Epithelial cell of proximal tubule (primary cell): ENCODE measurements around the gene TMEM63C. TPM values are rescaled to one million over a fixed set of nuclear protein-coding genes. Genes with fewer than 3 reads are reported as not detected.

Experiments
- DNase-seq: peaks from one replicate; pipeline ENCODE4 v3.0.0-alpha.2; 2011; ENCODE audit warnings: low read depth
- H3K4me3 ChIP-seq: 2 replicates; pipeline ENCODE4 v1.5.1; 2011; ENCODE audit warnings: low read depth, mild to moderate bottlenecking, low read length
- CTCF ChIP-seq: conservative IDR thresholded peaks from 2 replicates; pipeline ENCODE4 v1.5.1; 2012; ENCODE audit warnings: low read depth, mild to moderate bottlenecking, low read length
- total RNA-seq: library from RNA; depleted of rRNA; stranded (reverse); fragments of >200 nt; gene quantifications from 2 replicates; pipeline ENCODE4 v1.2.3, GENCODE V29; 2015

Gene TMEM63C
- total RNA-seq: under 0.01 and 0.35 TPM in 2 replicates

- no peak for DNase-seq
- TF ChIP-seq CTCF: no peak
- peak within 1 kb of the TSS; percentile 59 for H3K4me3 ChIP-seq
These were observed at the start of gene TMEM63C for GRCh38 chr14:77181603-77182437. TMEM63C (plus strand) TSS chr14:77181798; CDS start chr14:77218814, 37,016 bp downstream.

GRCh38 chr14:77131871-77132486 is 49.6 kb upstream of the TMEM63C start:
- no peak for DNase-seq
- H3K4me3 ChIP-seq: no peak overlapping the region
- no peak for TF ChIP-seq CTCF

GRCh38 chr14:77133720-77134338 is 47.8 kb upstream of the TMEM63C start:
- no peak for DNase-seq
- TF ChIP-seq CTCF: no peak
- H3K4me3 ChIP-seq: no peak overlapping the region

GRCh38 chr14:77139022-77139421 is 42.6 kb upstream of the TMEM63C start:
- no peak overlapping the region for H3K4me3 ChIP-seq
- DNase-seq: no peak
- no peak for TF ChIP-seq CTCF

DNA sequence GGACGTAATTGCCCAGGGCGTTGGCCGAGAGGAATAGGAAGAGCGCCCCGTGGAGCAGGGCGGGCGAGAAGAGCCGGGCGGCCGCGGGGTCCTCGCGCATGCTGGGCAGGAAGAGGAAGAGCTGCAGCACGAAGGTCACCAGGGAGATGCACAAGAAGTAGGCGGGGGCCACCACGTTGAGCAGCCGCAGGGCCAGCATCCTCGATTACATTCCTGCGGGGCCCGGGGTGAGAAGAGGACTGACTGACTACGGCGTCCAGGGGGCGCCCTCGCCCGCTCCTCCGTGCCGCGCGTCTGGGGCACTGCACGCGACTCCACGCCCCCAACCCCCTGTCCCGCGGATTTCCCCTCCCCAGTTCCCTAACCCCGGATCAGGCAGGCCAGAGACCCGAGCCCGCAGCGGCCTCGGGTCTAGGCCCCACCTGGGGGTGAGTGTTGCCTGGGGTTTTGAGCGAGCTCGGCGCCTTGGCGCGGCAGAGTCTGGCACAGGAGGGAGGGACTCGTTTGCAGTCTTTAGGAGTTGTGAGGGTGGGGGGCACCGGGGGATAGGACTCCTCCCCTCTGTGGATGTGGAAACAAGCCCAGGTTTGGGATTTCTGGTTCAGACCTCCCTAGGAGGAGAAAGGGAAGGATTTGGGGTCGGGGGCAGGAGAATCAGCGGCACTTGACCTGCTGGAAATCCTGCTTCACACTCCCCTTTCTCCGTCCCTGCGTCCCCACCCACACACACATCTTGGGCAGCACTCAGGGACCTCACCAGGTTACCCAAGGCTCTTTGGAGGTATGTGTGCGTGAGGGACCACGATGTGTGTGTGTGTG is 41.8 kb upstream of the TMEM63C start:
- peak; percentile 53 for TF ChIP-seq CTCF
- no peak overlapping the region for H3K4me3 ChIP-seq
- DNase-seq: no peak

DNA sequence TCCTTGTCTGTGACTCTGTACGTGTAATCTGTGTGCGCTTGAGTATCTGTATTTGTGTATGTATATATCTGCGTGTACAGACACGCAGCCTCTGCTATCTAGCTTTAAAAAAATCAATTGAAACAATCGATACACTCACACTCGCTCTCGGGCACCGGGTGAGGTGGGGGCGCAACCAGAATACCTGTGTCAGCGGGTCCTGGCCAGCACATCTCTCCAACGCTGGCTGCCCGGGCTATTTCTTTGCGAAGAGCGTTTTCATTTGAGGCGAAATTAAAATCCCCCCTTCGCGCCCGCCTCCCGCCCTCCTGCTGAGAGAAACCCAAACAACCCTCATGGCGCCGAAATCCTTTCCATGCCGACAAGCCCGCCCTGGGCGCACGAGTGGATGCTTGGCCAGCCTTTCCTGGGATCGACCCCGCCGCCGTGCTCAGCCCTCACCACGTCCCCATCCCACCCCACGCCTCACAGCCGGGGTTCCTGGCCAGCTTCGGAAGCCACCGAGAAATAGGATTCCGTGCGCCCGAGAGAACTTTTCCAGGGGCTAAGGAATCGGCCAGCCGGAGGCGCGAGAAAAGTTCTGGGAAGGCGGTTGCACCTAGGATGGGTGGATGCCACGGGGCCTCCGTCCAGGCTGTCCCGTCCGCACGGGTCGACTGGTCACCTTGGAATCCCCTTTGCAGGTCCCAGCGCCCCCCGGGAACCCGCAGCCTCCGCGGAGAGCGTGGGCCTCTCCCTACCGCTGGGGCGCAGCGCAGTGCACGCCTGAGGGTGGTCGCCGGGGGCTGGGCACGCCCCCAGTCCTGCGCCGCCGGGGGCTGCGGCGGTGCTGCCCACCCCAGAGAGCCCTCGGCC is 41.0 kb upstream of the TMEM63C start:
- no peak for TF ChIP-seq CTCF
- H3K4me3 ChIP-seq: no peak overlapping the region
- no peak for DNase-seq
